HG03175 (cell line): ENCODE measurements around the gene HSPB9.
A peak's percentile ranks its signal among the peaks of the same experiment; 100 is the strongest.

Experiments
- ATAC-seq: cut with Tn5 transposase; IDR thresholded peaks from one replicate; pipeline ENCODE4 v1.9.1; 2021; ENCODE audit warnings: mild to moderate bottlenecking, moderate library complexity; ENCODE audit not compliant: unreplicated experiment

HSPB9 gene

GRCh38 chr17:42118126-42118510 is 4.5 kb upstream of the HSPB9 start:
- ATAC-seq, result no peak

DNA sequence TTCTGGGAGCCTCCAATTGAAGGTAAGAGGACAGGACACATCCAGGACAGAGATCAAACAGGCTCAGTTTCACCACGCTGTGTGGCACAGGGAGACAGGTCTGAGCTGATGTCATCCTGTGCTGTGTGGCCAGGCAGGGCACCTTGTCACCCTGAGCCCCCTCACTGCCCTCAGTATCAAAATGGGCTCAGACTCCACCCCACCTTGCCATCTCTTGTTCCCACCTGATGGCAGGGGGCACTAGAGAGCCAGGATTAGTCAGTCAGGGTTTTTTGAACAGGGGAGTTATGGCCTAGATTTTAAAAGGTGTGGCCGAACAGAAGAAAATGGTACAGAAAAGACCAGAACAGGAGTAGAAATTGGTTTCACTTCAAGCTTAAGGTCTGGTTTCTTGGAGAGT is 4.1 kb upstream of the HSPB9 start:
- no peak for ATAC-seq

DNA sequence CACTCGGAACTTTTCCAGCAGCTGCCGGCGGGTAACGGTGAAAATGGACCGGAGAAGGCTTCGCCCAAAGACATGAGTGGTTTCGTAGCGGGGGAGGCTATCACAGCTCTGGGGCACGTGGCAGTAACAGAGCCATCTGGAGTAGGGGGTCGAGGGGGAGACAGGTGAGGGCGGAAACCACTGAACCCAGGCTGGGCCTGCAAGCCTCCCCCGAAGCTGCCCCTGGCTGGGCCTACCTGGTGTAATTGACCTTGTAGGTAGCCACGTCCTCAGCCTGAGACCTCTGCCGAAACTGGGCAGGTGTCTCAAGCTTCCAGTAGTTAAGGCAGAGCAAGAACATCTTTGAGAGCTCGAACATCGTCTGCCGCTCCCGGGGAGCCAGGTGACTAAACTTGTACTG is 3.3 kb upstream of the HSPB9 start:
- no peak for ATAC-seq

DNA sequence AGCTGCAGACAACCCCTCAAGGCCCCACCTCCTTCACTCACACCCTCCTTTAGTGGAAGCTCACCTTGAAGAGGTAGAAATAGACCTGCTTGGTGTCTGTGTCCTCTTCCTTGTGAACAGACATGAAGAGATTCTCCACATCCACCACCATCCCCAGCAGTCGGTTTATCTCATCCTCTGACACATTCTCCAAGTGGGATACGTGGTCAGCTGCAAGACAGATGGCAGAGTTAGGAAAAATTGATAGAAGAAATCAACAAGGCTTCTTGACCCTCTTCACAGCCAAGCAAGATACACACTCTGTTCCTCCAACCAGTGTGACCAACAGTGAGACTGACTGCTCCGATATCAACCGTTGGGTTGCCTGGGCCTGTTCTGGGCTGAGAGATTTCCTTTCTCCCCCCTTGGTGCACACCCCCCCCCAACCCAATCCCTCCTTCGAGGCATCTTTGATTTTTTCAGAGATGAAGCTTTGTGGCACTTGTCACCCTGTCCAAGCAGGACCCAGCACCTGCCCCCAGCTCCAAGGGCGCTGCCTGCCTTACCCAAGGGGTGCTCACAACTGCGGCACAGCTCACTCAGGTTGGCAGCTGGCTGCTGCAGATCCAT is 2.3 kb upstream of the HSPB9 start:
- no peak for ATAC-seq

GRCh38 chr17:42120770-42121769 is 1.5 kb upstream of the HSPB9 start, which contains the start of gene KAT2A:
Gene KAT2A (minus strand): TSS chr17:42121367. CDS start chr17:42121304, 63 bp downstream.
- ATAC-seq, result peak; percentile 63

- ATAC-seq, result no peak
Measured at GRCh38 chr17:42124256-42124655, 1.7 kb downstream of the HSPB9 start.

DNA sequence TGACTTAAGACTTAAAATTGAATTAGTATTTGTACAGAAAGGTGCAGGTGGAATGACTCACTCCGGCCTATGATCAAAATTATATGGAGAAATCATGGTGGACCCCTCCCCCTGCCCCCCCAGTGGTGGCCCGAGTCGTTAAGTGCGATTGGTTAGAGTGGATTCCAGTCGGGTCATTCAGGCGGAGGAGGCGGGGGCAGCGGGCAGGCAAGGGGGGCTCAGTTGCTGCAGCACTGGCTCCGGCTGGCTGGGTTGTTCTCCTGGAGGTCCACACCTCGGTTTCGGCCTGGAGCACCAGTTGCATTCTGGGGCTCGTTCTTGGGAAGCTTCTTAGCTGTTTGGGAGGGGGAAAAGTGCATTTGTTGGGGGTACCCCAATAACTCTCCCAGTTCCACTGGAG is 3.0 kb downstream of the HSPB9 start:
- ATAC-seq, result no peak

DNA sequence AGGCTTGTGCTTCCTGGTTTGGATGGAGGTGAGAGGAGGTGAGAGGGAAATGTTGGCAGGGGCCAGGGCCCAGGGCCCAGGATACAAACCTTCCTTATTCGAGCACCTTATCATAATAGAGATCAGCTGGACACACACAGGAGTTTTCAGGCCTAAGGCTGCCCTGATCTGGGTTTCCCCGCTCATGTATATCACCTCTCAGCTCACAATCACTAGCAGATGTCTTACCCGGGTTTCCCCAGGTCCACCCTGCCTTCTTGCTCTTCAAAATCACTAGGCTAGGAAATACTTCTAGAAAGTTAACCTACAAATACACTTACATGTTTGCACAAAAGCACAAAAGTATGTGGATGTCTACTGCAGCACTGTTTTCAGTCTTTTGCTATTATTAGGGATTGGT is 4.2 kb downstream of the HSPB9 start:
- no peak for ATAC-seq

GRCh38 chr17:42127414-42127813 is 4.8 kb downstream of the HSPB9 start:
- ATAC-seq, result no peak

GRCh38 chr17:42129109-42129837 is 6.7 kb downstream of the HSPB9 start:
- ATAC-seq, result no peak

- ATAC-seq, result no peak
Measured at GRCh38 chr17:42130310-42130936, 7.8 kb downstream of the HSPB9 start.

DNA sequence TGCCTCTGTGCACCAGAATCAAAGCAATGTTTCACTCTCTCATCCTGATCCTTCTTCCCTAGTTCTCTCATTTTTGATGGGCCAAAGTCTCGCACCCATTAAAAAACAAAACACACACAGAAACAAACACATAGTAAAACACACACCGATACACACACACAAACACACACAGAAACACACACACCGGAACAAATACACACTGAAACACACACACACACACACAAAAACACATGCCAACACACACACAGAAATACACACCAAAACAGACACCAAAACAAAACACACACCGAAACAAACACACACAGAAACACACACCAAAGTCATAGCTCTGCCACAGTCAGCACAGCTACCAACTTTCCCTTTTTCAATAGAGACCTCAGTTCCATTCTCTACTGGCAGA is 8.6 kb downstream of the HSPB9 start:
- ATAC-seq, result no peak

DNA sequence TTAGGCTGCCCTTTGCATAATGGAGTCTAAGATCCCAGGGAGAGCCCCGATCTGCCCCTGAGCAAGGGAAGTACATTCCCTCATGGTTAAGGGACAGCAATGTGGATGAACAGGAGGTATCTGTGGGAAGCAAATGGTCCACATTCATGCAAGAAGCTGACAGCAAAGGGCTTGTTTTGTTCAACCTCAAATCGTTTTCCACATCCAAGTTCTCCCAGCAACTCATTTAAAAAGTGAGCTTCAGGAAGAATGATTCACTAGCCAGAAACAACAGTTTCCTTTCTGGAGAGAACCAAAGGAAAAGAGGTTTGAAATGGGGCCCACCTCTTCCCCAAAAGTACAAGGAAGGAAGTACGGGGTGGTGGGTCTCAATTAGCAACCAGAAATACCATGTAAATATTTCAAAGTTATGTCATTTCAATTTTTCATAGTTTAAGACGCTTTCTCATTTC is 9.4 kb downstream of the HSPB9 start:
- ATAC-seq, result no peak

DNA sequence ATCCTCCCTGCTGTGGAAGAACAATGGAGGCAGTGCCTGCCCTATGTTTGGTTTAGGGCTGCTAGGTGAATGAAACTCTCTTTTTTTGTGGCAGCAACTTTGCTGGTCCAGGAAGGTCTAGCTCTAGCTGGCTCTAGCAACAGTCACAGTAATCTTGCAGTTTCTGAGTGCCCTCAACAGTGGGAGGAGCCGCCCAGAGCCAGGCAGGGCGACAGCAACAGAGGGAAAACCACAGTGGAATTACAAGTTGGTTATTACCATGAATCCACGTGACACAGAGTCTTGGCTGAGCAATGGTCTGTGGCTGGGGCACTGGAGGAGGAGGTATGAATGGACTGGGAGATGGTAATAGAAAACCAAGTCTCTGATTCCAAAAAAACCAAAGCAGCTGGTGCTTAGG is 10.3 kb downstream of the HSPB9 start:
- no peak for ATAC-seq

DNA sequence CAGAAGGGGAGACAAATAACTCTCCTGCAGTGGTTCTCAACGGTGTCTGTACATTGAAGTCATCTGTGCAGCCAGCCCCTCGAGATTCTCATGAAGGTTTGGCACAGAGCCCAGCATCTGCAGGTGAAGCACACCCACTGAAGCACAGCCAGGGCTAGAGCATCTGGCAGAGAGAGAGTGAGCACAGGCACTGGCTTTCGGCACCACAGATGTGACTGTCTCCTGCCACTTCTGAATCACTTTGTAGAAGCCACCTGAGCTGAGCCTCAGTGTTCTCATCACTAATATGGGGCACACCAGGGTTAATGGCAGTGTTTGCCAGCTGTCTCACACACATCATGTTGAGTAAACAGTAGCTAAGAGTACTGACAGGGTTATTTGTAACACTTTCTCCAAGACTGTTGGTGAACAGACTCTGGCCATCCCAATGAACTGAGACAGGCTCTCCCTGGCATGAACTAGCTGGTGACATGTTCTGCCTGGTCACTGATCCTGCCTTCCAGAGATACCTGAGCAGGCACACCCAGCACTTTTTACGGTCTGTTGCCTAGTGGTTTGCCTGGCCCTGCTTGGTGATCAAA is 10.9 kb downstream of the HSPB9 start:
- ATAC-seq, result no peak

DNA sequence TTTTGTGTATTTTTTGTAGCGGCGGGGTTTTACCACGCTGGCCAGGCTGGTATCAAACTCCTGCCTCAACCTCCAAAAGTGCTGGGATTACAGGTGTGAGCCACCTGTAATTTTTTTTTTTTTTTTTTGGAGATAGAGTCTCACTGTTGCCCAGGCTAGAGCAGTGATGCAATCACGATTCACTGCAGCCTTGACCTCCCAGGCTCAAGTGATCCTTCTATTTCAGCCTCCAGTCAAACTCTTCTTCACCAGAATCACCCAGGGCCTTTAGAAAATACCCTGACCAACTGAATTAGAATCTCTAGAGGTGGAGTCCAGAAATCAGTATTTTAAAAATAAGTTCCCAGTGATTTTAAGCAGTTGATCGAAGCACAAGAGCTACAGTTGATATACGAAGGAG is 12.5 kb downstream of the HSPB9 start:
- ATAC-seq, result no peak

DNA sequence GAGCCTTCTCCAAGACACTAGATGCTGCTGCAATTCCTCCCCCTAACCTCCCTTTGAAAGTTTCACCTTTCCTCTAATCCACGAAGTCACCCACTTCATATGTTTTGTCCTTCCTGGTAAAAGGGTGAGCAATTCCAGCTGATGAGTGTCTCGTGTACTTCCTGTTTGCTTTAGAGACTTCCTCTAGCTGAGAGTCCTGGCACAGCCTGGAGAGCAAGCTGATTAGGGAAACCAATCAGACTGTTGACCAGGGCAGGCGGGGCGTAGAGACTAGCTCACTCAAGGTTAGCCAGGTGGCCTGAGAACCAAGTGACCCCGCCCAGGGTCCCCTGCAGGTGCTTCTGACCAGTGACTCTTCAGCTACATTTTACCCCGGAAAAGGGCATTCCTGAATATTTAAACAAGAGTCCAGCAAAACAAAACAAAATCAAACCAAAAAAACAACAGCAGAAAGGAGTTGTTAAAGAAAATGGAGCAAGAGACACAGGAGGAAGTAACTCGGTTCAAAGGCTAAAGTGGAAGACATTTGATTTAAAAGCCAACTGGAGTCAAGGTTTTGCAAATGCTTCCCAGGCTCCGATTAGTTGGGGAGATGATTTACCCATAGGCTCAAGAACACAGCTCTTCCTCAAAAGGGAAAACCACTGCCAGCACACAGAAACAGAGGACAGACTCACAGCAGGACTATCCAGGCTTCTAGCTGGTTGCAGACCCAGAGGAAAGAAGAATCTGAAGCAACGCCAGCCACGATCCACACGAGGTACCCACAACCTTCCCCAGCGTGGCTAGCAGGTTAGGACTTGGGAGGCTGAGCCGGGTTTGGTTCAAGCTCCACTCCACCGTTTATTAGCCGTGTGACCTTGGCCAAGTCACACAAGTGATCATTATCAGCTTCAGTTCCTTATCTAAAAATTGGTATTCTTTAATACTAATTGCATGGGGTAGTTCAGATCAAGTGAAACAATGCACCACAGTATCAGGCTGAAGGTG is 13.4 kb downstream of the HSPB9 start:
- no peak for ATAC-seq

GRCh38 chr17:42136654-42137051 is 14.0 kb downstream of the HSPB9 start:
- ATAC-seq, result no peak

DNA sequence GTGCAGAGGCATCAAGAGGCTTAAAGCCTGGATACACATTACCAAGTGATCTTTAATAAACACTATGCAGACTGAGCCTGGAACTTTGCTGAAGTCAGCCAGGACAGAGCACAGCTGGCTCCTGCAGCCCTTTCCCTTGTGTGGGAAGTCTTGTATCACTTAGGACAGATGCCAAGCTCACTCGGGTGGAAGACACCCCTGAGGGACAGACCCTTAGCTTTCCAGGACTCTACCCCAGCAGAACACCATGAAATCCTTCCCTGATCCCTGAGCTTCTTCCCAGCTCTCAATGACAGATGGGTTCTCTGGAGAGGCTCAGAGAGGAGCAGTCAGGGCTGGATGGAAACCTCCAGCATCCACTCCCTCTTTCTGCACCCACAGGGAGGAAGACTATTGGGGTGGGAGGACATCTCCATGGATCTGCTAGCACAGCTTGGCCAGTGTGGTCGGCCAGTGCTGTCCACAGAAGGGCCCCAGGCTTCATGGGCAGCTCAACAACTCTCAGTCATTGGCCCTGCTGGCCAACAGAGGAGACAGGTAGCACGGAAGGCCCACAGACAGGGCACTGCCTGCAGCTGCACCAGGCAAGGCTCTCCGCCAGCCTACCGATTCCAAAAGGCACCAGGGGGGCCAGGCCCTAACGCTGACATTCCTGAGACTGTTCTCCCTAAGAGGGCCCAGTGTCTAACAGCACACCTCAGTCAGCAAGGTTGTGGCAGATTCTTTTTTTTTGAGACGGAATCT is 16.3 kb downstream of the HSPB9 start:
- ATAC-seq, result no peak
